Omental fat pad (tissue), 4 donors: ENCODE measurements around the gene NTM. TPM values are rescaled to one million over a fixed set of nuclear protein-coding genes. Genes with fewer than 3 reads are reported as not detected.

Experiments
- ATAC-seq: fragments of 150-250 bp; one replicate; pipeline ENCODE4 v1.9.1; 2016; ENCODE audit warnings: mild to moderate bottlenecking, moderate library complexity; ENCODE audit not compliant: low FRiP score
- DNase-seq: peaks from one replicate; pipeline ENCODE4 v3.0.0-alpha.2; 2019; ENCODE audit warnings: low spot score
- total RNA-seq, 4 donors: library from RNA; depleted of rRNA; stranded (reverse); fragments of >200 nt; gene quantifications; one replicate each; pipeline ENCODE4 v1.1.0, GENCODE V29; 2016
- TF ChIP-seq, protein P1 (sequence below), 3 donors: fragments of 450-650 bp; IDR thresholded peaks; one replicate each; pipeline ENCODE4 v1.5.1; 2016 to 2017; ENCODE audit warnings: antibody characterized with exemption in 3 of 3, mild to moderate bottlenecking in 3 of 3, moderate library complexity in 2 of 3

The NTM gene
- total RNA-seq, 4 donors from 2014 or later = 0.56 to 5.5 (median 2.4) TPM

DNA sequence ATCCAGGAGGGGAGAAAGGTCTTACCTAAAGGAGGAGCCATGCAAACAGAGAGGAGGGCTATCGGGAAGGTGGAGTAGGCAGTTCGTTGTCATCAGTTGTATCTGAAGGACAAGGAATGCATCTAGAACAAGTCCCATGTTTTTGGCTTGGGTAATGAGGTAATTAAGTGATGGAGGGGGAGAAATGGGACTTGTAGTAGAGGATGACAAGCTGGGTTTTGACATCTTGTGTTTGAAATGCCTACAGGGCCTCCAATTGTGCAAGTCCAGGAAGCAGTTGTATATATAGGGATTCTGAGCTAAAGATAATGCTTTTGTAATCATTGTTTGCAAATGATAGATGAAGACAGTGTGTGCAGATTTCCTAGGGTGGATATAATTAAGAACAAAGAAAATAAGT, 622.8 kb downstream of the NTM start:
- DNase-seq (no peak), ATAC-seq (no peak)
- TF ChIP-seq, protein P1, sequence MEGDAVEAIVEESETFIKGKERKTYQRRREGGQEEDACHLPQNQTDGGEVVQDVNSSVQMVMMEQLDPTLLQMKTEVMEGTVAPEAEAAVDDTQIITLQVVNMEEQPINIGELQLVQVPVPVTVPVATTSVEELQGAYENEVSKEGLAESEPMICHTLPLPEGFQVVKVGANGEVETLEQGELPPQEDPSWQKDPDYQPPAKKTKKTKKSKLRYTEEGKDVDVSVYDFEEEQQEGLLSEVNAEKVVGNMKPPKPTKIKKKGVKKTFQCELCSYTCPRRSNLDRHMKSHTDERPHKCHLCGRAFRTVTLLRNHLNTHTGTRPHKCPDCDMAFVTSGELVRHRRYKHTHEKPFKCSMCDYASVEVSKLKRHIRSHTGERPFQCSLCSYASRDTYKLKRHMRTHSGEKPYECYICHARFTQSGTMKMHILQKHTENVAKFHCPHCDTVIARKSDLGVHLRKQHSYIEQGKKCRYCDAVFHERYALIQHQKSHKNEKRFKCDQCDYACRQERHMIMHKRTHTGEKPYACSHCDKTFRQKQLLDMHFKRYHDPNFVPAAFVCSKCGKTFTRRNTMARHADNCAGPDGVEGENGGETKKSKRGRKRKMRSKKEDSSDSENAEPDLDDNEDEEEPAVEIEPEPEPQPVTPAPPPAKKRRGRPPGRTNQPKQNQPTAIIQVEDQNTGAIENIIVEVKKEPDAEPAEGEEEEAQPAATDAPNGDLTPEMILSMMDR (IDR thresholded peaks at IDR 0.05) = no peak

DNA sequence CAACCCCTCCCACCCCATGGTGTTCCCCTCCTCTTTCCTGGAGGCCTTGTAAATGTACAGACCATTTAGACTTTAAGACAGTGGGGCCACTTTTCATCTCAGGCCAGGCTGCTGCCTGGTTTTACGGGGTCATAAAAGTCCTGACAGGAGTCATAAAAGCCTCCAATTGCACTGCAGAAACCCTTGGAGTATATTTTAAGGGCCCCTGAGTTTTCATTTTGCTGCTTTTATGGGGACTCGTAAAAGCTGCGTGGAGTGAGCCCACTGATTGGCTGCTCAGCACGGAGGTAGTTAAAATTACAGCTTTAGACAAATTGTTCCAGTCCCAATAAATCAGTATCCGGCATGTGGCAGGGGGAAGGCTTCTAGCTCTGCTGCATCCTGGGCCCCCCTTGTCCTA, 627.6 kb downstream of the NTM start:
- ATAC-seq = no peak
- TF ChIP-seq, protein P1 (IDR thresholded peaks at IDR 0.05) = no peak
- no peak for DNase-seq

DNA sequence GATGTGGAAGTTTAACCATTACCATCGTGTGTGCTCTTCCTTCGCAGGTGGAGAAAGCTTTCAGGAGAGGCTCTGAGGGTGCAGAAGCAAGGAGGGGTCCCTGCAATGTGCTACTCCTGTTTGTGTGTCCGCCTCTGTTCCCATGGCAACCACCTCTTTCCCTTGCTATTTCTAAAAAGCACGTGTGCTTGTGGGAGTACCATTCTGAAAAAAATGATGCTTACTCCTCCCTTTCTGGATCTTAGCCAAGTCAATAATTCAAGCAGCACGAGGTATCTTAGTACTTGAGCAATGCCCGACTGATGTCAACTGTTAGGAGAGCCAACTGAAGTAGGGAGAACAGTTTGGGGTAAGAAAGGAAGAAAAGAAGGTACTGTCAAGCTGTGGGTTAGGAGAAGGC, 628.7 kb downstream of the NTM start:
- DNase-seq = no peak
- TF ChIP-seq, protein P1 (IDR thresholded peaks at IDR 0.05) = no peak
- peak; percentile 68 for ATAC-seq

DNA sequence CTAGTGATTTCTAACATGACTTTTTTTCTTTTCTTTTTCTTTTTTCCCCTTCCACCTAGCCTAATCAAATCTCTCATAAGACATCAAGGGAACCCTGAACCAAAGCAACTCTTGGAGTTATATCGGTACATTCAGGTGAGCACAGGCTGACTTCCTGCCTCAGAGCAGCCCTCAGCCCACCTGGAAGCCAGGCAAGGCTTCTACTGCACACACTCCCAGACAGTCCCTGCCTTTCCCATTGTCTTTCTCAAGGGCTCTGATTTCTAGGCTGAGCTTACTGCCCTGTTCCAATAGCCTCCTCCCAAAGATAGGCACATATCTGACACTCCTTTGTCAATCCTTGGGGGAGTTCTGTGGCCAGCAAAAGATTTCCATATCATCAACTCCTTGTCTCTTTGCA, 629.5 kb downstream of the NTM start:
- ATAC-seq = no peak

DNA sequence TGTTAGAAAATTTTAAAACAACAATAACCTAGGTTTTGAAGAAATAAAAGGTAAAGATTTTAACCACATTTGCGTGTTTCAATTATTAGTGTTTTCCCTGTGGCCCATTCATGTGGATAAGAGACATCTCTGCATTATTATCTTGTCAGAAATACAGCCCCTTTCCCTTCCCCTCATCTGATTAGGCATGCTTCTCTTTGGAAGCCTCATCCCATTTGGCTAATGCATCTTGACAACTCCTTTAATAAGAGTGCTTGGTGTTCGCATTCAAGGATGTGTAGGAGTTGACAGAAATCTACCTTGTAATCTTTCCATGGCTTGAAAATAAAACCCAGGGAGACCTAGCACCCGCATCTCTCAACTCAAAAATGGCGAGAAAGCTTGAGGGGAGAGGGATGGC, 635.5 kb downstream of the NTM start:
- DNase-seq (no peak), ATAC-seq (no peak)
- TF ChIP-seq, protein P1 (IDR thresholded peaks at IDR 0.05) = no peak

More for the DNA sequence above, 629.5 kb downstream of the NTM start:
- no peak for DNase-seq
- TF ChIP-seq, protein P1 (IDR thresholded peaks at IDR 0.05) = no peak

DNA sequence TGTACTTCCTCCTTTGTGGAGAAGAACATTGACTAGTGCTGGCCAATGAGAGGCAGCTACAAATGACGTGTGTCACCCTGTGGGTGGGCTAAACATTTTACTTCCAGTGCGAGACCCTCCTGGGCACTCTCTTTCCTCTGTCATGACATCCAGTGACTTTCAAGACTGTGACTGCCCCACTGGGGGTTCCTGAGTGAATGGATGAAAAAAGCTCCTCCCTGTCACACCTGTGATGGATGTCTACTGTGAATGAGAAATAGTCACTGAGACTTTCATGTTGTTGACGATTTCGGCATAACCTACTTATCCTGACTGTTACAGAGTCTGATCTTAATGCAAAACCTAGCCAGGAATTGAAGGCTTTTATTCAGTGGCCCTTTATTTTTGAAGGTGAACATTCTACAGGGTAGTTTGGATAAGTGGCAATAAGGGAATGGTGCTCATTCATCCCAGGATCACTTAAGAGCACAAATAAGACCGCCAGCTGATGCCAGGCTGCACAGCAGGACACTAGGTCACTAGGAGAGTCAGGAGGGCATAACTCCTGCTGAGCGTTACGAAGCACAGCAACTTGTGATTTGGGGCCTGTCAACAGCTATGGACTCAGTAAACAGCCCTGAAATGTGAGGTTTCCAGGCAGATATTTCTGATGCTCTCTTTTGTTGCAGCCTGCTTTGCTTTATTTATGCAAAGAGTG, 636.6 kb downstream of the NTM start:
- TF ChIP-seq, protein P1 (IDR thresholded peaks at IDR 0.05) = no peak
- no peak for ATAC-seq

DNA sequence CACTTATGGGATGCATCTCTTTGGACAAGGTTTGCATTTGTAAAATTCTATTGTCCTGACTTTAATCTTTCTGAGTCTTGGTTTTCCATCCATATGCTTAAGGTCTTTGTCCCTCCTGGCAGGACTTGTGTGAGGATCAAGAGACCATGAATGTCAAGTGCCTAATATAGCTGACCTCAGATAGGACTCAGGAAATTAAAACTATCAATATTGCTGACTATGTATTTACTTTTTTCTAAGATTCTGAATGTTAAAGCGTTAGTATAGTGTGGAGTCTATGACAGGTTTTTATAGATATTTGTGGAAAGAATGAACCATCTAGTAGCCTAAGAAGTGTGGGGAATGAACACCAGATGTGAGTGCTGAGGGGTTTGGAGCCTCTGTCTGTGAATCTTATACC, 637.8 kb downstream of the NTM start:
- no peak for DNase-seq
- ATAC-seq = no peak
- TF ChIP-seq, protein P1 (IDR thresholded peaks at IDR 0.05) = no peak

More for the DNA sequence above, 636.6 kb downstream of the NTM start:
- DNase-seq = no peak
